GM12878 (cell line): ENCODE results near the gene FAM9A.

Experiments
- MAX ChIP-seq: IDR thresholded peaks from 2 replicates; pipeline ENCODE4 v1.6.1; 2012; ENCODE audit warnings: low read depth, low read length, improper control_type of control experiment
- POLR2AphosphoS5 ChIP-seq: IDR thresholded peaks from 2 replicates; pipeline ENCODE4 v1.6.1; 2011; ENCODE audit warnings: mild to moderate bottlenecking, low read length, inconsistent platforms

- no peak for TF ChIP-seq POLR2AphosphoS5
- TF ChIP-seq MAX: no peak
Measured at GRCh38 chrX:8846266-8846665, 45.1 kb upstream of the FAM9A start.
